ENCODE data around the gene SYP.

DNA sequence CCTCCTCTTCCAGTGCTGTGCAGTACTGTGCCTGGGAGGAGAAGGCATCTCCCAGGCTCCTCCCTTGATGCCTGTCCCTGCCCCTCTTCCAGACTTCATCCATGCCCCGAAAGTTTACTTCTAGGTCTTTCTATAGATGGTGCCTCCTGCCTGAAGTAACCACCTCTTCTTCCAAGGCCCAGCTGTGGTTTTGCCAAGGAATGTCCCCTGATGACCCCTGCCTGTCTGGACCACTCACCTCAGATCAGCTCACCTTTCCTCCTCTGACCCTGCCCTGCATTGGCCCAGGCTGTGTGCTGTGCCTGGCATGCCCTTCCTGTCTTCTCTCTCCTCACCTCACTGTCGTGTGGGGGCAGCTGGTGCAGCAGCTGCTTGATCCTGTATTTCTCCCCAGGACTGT, 20.6 kb downstream of the SYP start:
- TF ChIP-seq, protein P1, sequence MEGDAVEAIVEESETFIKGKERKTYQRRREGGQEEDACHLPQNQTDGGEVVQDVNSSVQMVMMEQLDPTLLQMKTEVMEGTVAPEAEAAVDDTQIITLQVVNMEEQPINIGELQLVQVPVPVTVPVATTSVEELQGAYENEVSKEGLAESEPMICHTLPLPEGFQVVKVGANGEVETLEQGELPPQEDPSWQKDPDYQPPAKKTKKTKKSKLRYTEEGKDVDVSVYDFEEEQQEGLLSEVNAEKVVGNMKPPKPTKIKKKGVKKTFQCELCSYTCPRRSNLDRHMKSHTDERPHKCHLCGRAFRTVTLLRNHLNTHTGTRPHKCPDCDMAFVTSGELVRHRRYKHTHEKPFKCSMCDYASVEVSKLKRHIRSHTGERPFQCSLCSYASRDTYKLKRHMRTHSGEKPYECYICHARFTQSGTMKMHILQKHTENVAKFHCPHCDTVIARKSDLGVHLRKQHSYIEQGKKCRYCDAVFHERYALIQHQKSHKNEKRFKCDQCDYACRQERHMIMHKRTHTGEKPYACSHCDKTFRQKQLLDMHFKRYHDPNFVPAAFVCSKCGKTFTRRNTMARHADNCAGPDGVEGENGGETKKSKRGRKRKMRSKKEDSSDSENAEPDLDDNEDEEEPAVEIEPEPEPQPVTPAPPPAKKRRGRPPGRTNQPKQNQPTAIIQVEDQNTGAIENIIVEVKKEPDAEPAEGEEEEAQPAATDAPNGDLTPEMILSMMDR (conservative IDR thresholded peaks at IDR 0.05; ENCODE audit: low read length), result no peak
- no peak for TF ChIP-seq EZH2phosphoT487 (IDR thresholded peaks at IDR 0.05; ENCODE audit: borderline replicate concordance, low read depth, low read length)

All from OCI-LY7 (cell line).